ENCODE results near the gene SRPX2.

DNA sequence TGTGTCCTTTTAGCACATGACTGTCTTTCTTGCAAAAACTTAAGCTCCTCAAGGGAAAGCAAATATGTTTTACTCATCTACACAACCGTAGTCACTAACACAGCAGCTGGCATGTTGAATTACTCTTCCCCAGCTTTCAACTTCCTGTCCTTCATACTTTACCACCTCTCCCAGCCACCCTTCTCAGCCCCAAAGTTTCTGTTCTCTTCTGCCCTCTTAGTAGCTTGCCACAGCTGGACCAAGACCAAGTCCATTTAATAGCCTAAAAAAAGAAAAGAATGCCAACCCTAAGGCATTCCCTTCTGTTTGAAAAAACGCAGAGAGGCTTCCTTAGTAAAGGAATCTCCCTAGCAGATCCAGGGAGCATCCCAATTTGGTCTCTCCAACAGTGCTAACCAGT, 36.8 kb downstream of the SRPX2 start:
- TF ChIP-seq POLR2A (IDR thresholded peaks at IDR 0.05) (no peak), CTCF (IDR thresholded peaks at IDR 0.05) (no peak)

Data from Peyer's patch (tissue), 4 donors.